Measurements from ENCODE around the gene ELMOD1. TPM values are rescaled to one million over a fixed set of nuclear protein-coding genes. Genes with fewer than 3 reads are reported as not detected.

Gene ELMOD1
- 0.31 TPM in 1 of 2 replicates, not detected in the other for total RNA-seq

GRCh38 chr11:107590460-107591377, at the start of gene ELMOD1:
Gene ELMOD1, plus strand, starts transcription at chr11:107591147. Its CDS starts 27,043 bp downstream, at chr11:107618190.

GRCh38 chr11:107565219-107565937, 25.6 kb upstream of the ELMOD1 start, which contains the start of gene ALKBH8:
Gene ALKBH8, minus strand, starts transcription at chr11:107565735. Its CDS starts 4,842 bp downstream, at chr11:107560893.

DNA sequence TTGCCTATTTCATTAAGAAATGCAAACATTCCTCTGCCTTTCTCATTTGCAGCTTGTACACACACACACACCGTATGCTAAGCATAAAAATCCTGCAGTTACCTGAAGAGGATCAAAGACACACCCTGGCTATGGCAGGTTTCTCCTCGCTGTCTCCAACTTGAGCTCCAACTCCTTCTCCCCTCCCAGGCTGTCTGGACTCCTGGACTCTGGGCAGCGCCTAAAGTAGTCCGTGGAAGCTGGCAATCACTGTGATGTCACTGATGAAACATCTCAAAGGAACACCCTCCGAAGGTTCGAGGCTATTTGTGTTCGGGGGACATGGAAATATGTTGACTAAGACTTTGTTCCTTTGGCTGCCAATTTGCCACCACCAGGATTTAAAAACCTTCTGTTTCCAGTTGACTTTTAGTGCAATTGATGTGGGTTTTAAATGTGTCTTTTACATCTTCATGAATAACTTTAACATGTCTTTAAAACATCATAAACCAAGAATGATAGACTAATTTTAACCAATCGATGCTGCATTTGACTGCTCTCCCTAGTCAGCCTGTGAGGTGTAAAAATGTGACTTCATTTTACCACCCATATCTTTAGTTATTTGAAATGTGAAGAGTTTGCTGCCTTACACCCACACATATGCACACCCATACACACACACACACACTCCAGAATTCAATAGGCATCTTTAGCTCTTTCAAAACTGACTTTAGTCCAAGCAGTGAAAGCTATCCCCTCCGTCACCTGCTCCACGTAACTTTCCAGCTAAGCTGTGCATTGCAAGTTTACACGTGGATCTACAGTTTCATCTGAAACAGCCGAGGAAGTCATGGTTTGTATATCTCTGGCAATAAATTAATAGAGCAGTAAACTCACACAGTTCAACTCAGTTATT, 121.2 kb downstream of the ELMOD1 start, which contains the start of gene SLN:
Gene SLN (minus strand): TSS at position 196 of the 895 bp plus-strand sequence.

Other genes with a start within 250 kb of the ELMOD1 start
- 8.9 and 18.5 TPM in 2 replicates for gene CWF19L2, start 133.3 kb upstream of the ELMOD1 start, total RNA-seq
- 3.7 and 6.1 TPM in 2 replicates for gene ALKBH8, start 25.4 kb upstream of the ELMOD1 start, total RNA-seq
- gene SLN, start 120.9 kb downstream of the ELMOD1 start, total RNA-seq = not detected in 2 replicates

All from bladder microvascular endothelial cell (primary cell).